WTC11 (cell line): ENCODE results near the gene CYLD. TPM values are rescaled to one million over a fixed set of nuclear protein-coding genes. Genes with fewer than 3 reads are reported as not detected.

Experiments used
- ATAC-seq: fragments of 200-7000 bp; cut with Tn5 transposase; 2 replicates; pipeline ENCODE4 v1.10.0; 2021; ENCODE audit warnings: mild to moderate bottlenecking, moderate library complexity
- CTCF ChIA-PET: fragments of 300-600 bp; sonication (Branson Sonifier 250); formaldehyde crosslinking; loops from one replicate; lab custom pipeline; 2021; ENCODE audit warnings: antibody characterized with exemption; lab: Charles Lee
- POLR2A ChIA-PET: fragments of 350-600 bp; sonication (Branson Sonifier 250); formaldehyde crosslinking; loops from one replicate; lab custom pipeline; 2021; ENCODE audit warnings: antibody characterized with exemption; lab: Charles Lee
- DNase-seq: peaks from one replicate; pipeline ENCODE4 v3.0.0; 2021; ENCODE audit warnings: low spot score
- H3K27ac Mint-ChIP-seq: 2 replicates; pipeline ENCODE4 v1.8.0; 2021; ENCODE audit warnings: mixed read lengths
- H3K27me3 Mint-ChIP-seq: 2 replicates; pipeline ENCODE4 v1.8.0; 2021; ENCODE audit warnings: low read depth, mild to moderate bottlenecking, moderate library complexity, mixed read lengths
- H3K36me3 Mint-ChIP-seq: 2 replicates; pipeline ENCODE4 v1.8.0; 2021; ENCODE audit warnings: mixed read lengths
- H3K4me1 Mint-ChIP-seq: 2 replicates; pipeline ENCODE4 v1.8.0; 2022; ENCODE audit warnings: mixed read lengths
- H3K4me3 Mint-ChIP-seq: 2 replicates; pipeline ENCODE4 v1.8.0; 2021; ENCODE audit warnings: mild to moderate bottlenecking, moderate library complexity, mixed read lengths
- H3K9me3 Mint-ChIP-seq: 2 replicates; pipeline ENCODE4 v1.8.0; 2021; ENCODE audit warnings: mixed read lengths
- ELF4 ChIP-seq: sonication (generic); formaldehyde crosslinking; IDR thresholded peaks from 2 replicates; pipeline ENCODE4 v1.8.1; 2022; ENCODE audit warnings: low read depth, mild to moderate bottlenecking, moderate library complexity, missing genetic modification reagents
- GABPB1 ChIP-seq: sonication (generic); formaldehyde crosslinking; IDR thresholded peaks from 2 replicates; pipeline ENCODE4 v1.8.1; 2023; ENCODE audit warnings: mild to moderate bottlenecking, missing genetic modification reagents
- GRHL2 ChIP-seq: fragments of 250-450 bp; sonication (Bioruptor Pico); IDR thresholded peaks from 2 replicates; pipeline ENCODE4 v1.8.0; 2022; ENCODE audit warnings: mild to moderate bottlenecking, moderate library complexity; ENCODE audit not compliant: insufficient replicate concordance, severe bottlenecking
- GTF2I ChIP-seq: fragments of 250-450 bp; sonication (Bioruptor Pico); conservative IDR thresholded peaks from 2 replicates; pipeline ENCODE4 v1.4.0; 2021; ENCODE audit warnings: mild to moderate bottlenecking
- HMGA2 ChIP-seq: fragments of 250-450 bp; sonication (Bioruptor Pico); IDR thresholded peaks from 2 replicates; pipeline ENCODE4 v1.4.0; 2021; ENCODE audit warnings: mild to moderate bottlenecking, moderate library complexity
- NFYB ChIP-seq: sonication (generic); formaldehyde crosslinking; conservative IDR thresholded peaks from 2 replicates; pipeline ENCODE4 v1.8.0; 2022; ENCODE audit warnings: low read depth, missing genetic modification reagents
- RELA ChIP-seq: sonication (generic); formaldehyde crosslinking; IDR thresholded peaks from 2 replicates; pipeline ENCODE4 v1.8.1; 2022; ENCODE audit warnings: missing genetic modification reagents, mild to moderate bottlenecking, borderline replicate concordance
- RORB ChIP-seq: fragments of 250-450 bp; sonication (Bioruptor Pico); IDR thresholded peaks from 2 replicates; pipeline ENCODE4 v1.9.0; 2021; ENCODE audit warnings: mild to moderate bottlenecking
- TCF7 ChIP-seq: sonication (generic); formaldehyde crosslinking; IDR thresholded peaks from 2 replicates; pipeline ENCODE4 v1.8.0; 2022; ENCODE audit warnings: mild to moderate bottlenecking, low read depth, missing genetic modification reagents, moderate library complexity
- TEAD4 ChIP-seq: sonication (generic); formaldehyde crosslinking; IDR thresholded peaks from 2 replicates; pipeline ENCODE4 v1.8.0; 2022; ENCODE audit warnings: mild to moderate bottlenecking, missing genetic modification reagents
- ZBTB21 ChIP-seq: sonication (generic); formaldehyde crosslinking; IDR thresholded peaks from 2 replicates; pipeline ENCODE4 v1.8.1; 2023; ENCODE audit warnings: mild to moderate bottlenecking, missing genetic modification reagents, borderline replicate concordance
- ZNF121 ChIP-seq: sonication (generic); formaldehyde crosslinking; IDR thresholded peaks from 2 replicates; pipeline ENCODE4 v1.8.0; 2023; ENCODE audit warnings: missing genetic modification reagents
- ZNF671 ChIP-seq: fragments of 250-450 bp; sonication (Bioruptor Pico); IDR thresholded peaks from 2 replicates; pipeline ENCODE4 v1.8.0; 2021; ENCODE audit warnings: mild to moderate bottlenecking
- total RNA-seq: library from RNA; stranded (reverse); gene quantifications from 3 replicates; pipeline ENCODE4 v1.2.3, GENCODE V29; 2021
- TF ChIP-seq, protein P1 (sequence below): sonication (generic); formaldehyde crosslinking; IDR thresholded peaks from 2 replicates; pipeline ENCODE4 v1.8.0; 2023; ENCODE audit warnings: missing genetic modification reagents, mild to moderate bottlenecking, borderline replicate concordance
- TF ChIP-seq, protein P2 (sequence below): sonication (generic); formaldehyde crosslinking; conservative IDR thresholded peaks from 2 replicates; pipeline ENCODE4 v1.8.1; 2023; ENCODE audit warnings: mild to moderate bottlenecking, low read depth, missing genetic modification reagents, moderate library complexity
- TF ChIP-seq, protein P3 (sequence below): fragments of 250-450 bp; sonication (Bioruptor Pico); IDR thresholded peaks from 2 replicates; pipeline ENCODE4 v1.8.0; 2021; ENCODE audit warnings: mild to moderate bottlenecking
- TF ChIP-seq, protein P4 (sequence below): sonication (generic); formaldehyde crosslinking; IDR thresholded peaks from 2 replicates; pipeline ENCODE4 v1.8.1; 2022; ENCODE audit warnings: missing genetic modification reagents, borderline replicate concordance
- TF ChIP-seq, protein P5 (sequence below): fragments of 250-450 bp; sonication (Bioruptor Pico); IDR thresholded peaks from 2 replicates; pipeline ENCODE4 v2.1.2; 2022; ENCODE audit warnings: mild to moderate bottlenecking, moderate library complexity
- TF ChIP-seq, protein P6 (sequence below): fragments of 250-450 bp; sonication (Bioruptor Pico); IDR thresholded peaks from 2 replicates; pipeline ENCODE4 v1.9.0; 2021; ENCODE audit warnings: moderate library complexity, mild to moderate bottlenecking, inconsistent platforms, borderline replicate concordance
- TF ChIP-seq, protein P7 (sequence below): sonication (generic); formaldehyde crosslinking; IDR thresholded peaks from 2 replicates; pipeline ENCODE4 v1.8.1; 2023; ENCODE audit warnings: mild to moderate bottlenecking, missing genetic modification reagents

The CYLD gene
- total RNA-seq, 1 experiment from 2014 or later: 10.8 TPM

DNA sequence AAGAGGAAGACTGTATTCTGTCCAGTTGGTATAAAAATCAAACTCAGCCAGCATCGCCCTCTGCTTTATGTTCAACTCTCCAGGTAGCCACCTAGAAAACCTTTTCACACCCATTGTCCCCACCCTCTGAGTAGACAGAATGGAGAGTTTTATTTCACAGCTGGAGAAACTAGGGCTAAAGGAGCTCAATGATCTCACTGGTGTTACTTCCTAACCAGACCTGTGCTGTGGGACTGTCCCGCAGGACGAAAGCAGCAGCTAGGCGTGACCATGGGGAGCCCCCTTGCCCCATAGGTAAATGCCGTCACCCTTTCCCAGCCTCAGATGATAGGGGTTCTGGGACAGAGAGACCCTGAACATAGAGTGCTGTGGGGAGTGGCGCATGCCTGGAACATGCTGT lies 67.7 kb downstream of the CYLD start:
- H3K36me3 Mint-ChIP-seq: no peaks in the 10 kb centered on the region
- H3K27ac Mint-ChIP-seq: no peak overlapping the region
- DNase-seq (no peak), ATAC-seq (no peak)
- peaks cover 19% of the 10 kb centered on the region for H3K4me1 Mint-ChIP-seq
- H3K9me3 Mint-ChIP-seq: no peaks in the 10 kb centered on the region
- H3K4me3 Mint-ChIP-seq: no peak overlapping the region
- ChIA-PET POLR2A (no interaction called here), CTCF (interaction anchor here (1.2 to 2.2 kb wide), 3 partner anchors 28 to 144 kb away, joined by 3 to 8 read pairs (median 3); no protein-coding TSS in a partner anchor)
- no peaks in the 10 kb centered on the region for H3K27me3 Mint-ChIP-seq
- TF ChIP-seq, protein P1, sequence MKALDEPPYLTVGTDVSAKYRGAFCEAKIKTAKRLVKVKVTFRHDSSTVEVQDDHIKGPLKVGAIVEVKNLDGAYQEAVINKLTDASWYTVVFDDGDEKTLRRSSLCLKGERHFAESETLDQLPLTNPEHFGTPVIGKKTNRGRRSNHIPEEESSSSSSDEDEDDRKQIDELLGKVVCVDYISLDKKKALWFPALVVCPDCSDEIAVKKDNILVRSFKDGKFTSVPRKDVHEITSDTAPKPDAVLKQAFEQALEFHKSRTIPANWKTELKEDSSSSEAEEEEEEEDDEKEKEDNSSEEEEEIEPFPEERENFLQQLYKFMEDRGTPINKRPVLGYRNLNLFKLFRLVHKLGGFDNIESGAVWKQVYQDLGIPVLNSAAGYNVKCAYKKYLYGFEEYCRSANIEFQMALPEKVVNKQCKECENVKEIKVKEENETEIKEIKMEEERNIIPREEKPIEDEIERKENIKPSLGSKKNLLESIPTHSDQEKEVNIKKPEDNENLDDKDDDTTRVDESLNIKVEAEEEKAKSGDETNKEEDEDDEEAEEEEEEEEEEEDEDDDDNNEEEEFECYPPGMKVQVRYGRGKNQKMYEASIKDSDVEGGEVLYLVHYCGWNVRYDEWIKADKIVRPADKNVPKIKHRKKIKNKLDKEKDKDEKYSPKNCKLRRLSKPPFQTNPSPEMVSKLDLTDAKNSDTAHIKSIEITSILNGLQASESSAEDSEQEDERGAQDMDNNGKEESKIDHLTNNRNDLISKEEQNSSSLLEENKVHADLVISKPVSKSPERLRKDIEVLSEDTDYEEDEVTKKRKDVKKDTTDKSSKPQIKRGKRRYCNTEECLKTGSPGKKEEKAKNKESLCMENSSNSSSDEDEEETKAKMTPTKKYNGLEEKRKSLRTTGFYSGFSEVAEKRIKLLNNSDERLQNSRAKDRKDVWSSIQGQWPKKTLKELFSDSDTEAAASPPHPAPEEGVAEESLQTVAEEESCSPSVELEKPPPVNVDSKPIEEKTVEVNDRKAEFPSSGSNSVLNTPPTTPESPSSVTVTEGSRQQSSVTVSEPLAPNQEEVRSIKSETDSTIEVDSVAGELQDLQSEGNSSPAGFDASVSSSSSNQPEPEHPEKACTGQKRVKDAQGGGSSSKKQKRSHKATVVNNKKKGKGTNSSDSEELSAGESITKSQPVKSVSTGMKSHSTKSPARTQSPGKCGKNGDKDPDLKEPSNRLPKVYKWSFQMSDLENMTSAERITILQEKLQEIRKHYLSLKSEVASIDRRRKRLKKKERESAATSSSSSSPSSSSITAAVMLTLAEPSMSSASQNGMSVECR (CRISPR knock-in tag): no peak
- TF ChIP-seq, protein P2, sequence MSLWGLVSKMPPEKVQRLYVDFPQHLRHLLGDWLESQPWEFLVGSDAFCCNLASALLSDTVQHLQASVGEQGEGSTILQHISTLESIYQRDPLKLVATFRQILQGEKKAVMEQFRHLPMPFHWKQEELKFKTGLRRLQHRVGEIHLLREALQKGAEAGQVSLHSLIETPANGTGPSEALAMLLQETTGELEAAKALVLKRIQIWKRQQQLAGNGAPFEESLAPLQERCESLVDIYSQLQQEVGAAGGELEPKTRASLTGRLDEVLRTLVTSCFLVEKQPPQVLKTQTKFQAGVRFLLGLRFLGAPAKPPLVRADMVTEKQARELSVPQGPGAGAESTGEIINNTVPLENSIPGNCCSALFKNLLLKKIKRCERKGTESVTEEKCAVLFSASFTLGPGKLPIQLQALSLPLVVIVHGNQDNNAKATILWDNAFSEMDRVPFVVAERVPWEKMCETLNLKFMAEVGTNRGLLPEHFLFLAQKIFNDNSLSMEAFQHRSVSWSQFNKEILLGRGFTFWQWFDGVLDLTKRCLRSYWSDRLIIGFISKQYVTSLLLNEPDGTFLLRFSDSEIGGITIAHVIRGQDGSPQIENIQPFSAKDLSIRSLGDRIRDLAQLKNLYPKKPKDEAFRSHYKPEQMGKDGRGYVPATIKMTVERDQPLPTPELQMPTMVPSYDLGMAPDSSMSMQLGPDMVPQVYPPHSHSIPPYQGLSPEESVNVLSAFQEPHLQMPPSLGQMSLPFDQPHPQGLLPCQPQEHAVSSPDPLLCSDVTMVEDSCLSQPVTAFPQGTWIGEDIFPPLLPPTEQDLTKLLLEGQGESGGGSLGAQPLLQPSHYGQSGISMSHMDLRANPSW (CRISPR knock-in tag): no peak
- no peak for TF ChIP-seq GABPB1 (CRISPR knock-in tag)
- TF ChIP-seq GTF2I: no peak
- TF ChIP-seq TEAD4 (CRISPR knock-in tag): no peak
- TF ChIP-seq TCF7 (CRISPR knock-in tag): no peak
- no peak for TF ChIP-seq ZNF671
- TF ChIP-seq RELA: no peak
- no peak for TF ChIP-seq ZNF121 (CRISPR knock-in tag)
- no peak for TF ChIP-seq HMGA2
- TF ChIP-seq NFYB (CRISPR knock-in tag): no peak
- TF ChIP-seq GRHL2 (CRISPR knock-in tag): no peak
- TF ChIP-seq, protein P3, sequence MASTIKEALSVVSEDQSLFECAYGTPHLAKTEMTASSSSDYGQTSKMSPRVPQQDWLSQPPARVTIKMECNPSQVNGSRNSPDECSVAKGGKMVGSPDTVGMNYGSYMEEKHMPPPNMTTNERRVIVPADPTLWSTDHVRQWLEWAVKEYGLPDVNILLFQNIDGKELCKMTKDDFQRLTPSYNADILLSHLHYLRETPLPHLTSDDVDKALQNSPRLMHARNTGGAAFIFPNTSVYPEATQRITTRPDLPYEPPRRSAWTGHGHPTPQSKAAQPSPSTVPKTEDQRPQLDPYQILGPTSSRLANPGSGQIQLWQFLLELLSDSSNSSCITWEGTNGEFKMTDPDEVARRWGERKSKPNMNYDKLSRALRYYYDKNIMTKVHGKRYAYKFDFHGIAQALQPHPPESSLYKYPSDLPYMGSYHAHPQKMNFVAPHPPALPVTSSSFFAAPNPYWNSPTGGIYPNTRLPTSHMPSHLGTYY (CRISPR knock-in tag): no peak
- TF ChIP-seq, protein P4, sequence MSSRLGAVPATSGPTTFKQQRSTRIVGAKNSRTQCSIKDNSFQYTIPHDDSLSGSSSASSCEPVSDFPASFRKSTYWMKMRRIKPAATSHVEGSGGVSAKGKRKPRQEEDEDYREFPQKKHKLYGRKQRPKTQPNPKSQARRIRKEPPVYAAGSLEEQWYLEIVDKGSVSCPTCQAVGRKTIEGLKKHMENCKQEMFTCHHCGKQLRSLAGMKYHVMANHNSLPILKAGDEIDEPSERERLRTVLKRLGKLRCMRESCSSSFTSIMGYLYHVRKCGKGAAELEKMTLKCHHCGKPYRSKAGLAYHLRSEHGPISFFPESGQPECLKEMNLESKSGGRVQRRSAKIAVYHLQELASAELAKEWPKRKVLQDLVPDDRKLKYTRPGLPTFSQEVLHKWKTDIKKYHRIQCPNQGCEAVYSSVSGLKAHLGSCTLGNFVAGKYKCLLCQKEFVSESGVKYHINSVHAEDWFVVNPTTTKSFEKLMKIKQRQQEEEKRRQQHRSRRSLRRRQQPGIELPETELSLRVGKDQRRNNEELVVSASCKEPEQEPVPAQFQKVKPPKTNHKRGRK (CRISPR knock-in tag): no peak
- TF ChIP-seq, protein P5, sequence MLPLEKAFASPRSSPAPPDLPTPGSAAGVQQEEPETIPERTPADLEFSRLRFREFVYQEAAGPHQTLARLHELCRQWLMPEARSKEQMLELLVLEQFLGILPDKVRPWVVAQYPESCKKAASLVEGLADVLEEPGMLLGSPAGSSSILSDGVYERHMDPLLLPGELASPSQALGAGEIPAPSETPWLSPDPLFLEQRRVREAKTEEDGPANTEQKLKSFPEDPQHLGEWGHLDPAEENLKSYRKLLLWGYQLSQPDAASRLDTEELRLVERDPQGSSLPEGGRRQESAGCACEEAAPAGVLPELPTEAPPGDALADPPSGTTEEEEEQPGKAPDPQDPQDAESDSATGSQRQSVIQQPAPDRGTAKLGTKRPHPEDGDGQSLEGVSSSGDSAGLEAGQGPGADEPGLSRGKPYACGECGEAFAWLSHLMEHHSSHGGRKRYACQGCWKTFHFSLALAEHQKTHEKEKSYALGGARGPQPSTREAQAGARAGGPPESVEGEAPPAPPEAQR (CRISPR knock-in tag): no peak
- TF ChIP-seq, protein P6, sequence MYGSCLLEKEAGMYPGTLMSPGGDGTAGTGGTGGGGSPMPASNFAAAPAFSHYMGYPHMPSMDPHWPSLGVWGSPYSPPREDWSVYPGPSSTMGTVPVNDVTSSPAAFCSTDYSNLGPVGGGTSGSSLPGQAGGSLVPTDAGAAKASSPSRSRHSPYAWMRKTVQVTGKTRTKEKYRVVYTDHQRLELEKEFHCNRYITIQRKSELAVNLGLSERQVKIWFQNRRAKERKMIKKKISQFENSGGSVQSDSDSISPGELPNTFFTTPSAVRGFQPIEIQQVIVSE (CRISPR knock-in tag): no peak
- no peak for TF ChIP-seq RORB (CRISPR knock-in tag)
- no peak for TF ChIP-seq ZBTB21
- no peak for TF ChIP-seq ELF4 (CRISPR knock-in tag)
- TF ChIP-seq, protein P7, sequence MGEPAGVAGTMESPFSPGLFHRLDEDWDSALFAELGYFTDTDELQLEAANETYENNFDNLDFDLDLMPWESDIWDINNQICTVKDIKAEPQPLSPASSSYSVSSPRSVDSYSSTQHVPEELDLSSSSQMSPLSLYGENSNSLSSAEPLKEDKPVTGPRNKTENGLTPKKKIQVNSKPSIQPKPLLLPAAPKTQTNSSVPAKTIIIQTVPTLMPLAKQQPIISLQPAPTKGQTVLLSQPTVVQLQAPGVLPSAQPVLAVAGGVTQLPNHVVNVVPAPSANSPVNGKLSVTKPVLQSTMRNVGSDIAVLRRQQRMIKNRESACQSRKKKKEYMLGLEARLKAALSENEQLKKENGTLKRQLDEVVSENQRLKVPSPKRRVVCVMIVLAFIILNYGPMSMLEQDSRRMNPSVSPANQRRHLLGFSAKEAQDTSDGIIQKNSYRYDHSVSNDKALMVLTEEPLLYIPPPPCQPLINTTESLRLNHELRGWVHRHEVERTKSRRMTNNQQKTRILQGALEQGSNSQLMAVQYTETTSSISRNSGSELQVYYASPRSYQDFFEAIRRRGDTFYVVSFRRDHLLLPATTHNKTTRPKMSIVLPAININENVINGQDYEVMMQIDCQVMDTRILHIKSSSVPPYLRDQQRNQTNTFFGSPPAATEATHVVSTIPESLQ (CRISPR knock-in tag): no peak
